Islet of Langerhans (tissue), 1 donor: ENCODE results near the gene ZNF684.
"Not testable (repeated sequence)": the region's sequence is repeated elsewhere in the genome, so short reads cannot be mapped to it uniquely, and the experiment has no call there.

Source experiments
- FAIRE-seq: peaks from one replicate; lab custom pipeline; 2011; peaks lifted over from hg19 to GRCh38; lab: Jason Lieb, UNC

The ZNF684 gene

DNA sequence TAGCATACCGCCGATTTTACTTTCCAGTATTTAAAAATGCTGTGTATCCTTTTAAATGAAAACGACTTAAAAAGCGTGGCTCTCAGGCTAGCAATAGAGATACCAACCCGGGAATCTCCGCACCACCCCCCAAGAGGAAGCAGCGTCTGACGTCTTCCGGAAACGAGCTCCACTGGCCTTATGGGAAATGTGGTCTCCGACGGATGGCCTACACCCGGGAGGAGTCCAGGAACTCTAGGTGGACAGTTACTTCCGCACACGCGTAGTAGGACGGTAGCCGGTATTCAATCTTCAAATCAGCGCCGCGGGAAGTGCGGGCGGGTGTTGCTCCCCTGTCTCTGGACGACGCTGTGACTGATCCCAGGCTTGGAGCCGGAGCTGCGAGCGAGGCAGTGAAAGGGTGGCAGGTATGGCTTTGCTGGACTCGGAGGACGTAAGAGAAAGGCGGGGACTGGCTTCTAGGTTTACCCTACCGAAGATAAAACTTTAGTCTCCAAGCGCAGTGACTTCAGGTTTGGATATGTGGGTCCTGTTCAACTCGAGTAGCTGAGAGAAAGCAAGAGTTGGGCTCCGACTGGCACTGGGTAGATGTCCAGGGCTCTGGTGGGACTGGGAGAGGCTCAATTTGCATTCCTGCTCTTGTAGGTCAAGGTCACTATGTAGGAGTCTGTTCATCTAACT lies at the start of gene ZNF684:
Gene ZNF684 (plus strand): TSS at position 257 of the 681 bp plus-strand sequence. CDS start 1,530 bp downstream, outside the sequence.
- FAIRE-seq = peak; percentile 92

DNA sequence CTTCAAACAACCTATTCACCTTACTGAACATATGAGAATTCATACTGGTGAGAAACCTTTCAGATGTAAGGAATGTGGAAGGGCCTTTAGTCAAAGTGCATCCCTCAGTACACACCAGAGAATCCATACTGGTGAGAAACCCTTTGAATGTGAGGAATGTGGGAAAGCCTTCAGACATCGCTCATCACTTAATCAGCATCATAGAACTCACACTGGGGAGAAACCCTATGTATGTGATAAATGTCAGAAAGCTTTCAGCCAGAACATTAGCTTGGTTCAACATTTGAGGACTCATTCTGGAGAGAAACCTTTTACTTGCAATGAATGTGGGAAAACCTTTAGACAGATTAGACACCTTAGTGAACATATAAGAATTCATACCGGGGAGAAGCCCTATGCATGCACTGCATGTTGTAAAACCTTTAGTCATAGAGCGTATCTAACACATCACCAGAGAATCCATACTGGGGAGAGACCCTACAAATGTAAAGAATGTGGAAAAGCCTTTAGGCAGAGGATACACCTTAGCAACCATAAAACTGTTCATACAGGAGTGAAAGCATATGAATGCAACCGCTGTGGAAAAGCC lies 36.0 kb upstream of the ZNF684 start:
- FAIRE-seq = no peak

DNA sequence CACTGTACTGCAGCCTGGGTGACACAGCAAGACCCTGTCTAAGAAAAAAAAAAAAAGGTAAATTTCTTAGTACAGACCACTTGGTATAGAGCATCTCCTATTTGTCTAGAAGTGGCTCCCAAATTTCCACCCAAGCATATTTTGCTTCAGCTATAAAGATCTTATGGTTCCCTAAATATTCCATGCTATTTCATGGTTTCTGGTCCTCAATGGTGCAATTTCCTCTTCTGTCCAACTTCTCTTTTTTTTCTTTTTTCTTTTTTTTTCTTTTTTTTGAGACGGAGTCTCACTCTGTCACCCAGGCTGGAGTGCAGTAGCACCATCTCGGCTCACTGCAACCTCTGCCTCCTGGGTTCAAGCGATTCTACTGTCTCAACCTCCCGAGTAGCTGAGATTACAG lies 28.8 kb upstream of the ZNF684 start:
- not testable (repeated sequence) for FAIRE-seq

DNA sequence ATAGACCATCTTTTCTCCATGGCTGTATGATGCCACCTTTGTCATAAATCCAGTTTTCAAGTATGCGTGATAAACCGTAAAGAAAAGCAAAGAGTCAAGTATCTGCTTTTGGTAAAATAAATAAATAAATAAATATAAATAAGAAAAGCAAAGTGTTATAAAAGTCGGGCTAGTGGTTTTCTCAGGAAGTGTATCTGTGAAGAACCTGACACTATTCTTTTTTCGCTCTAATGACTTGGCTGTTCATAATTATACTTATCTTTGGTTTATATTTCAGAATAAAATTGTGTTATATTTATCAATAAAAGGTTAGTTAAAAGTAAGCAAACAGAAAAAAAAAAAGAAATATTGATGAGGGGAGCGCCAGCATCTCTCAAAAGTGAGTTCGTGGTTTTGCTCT lies 23.5 kb upstream of the ZNF684 start:
- FAIRE-seq = no peak

DNA sequence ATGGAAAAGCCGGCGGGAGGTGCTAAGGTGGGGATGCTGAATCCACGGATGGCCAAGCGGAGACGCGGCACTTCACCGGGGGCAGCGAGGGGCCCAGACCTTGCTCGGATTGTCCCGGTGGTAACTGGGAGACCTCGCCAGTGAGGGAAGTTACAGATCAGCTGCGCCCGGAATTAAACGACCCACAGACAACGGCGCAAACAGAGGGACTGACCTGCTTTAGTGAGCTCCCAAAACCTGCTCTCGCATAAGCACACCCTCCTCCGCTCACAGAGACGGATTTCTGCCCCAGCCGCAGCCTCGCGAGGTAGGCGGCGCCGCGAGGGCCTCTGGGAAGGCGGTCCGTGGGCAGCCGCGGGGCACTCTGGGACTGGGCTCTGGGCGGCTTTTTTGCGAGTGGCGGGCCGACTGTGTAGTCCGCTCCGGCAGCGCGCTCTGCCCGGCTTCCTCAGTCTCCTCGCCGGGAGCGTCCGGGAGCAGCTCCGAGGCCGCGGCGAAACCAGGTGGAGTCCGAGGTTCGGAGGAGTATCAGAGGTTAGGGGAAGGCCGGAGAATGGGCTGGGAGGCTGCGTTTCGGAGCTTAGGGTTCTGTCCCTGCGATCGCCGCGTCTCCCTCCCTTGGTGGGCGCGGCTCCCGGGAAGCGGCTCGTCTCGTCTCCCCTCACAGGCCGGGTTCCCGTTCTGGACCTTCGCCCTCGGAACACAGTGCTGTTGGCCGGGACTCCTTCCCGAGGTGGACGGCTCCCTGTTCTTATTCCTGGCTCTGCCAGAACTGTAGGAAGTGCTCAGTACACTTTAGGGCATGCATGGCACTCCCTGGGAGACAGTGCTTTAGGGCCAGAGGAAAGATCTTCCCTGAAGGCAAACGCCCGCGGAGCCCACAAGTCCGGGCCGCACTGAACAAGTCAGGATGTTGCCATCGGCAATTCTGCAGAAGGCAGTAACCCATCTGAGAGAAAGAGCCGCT lies 22.8 kb upstream of the ZNF684 start, which contains the start of gene EXO5:
Gene EXO5 (plus strand): TSS at position 393 of the 967 bp plus-strand sequence. CDS start 5,778 bp downstream, outside the sequence.
- no peak for FAIRE-seq

DNA sequence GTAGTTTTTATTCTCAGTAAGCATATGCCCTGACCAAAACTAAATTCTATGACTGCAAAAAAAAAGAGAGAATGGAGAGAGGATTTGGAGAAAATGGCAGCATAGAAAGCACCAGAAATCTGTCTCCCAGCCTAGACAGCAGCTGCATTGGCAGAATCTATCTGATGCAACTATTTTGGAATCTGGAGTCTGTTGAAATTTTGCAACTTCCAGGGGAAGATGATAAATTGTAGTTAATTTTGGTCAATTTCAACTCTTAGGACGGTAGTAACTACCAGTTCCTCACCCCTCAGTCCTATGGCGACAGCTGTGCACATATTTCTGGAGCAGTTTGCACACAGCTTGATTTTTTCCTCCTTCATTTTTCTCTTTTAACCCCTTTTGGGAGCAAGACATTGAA lies 11.9 kb upstream of the ZNF684 start:
- FAIRE-seq = no peak

DNA sequence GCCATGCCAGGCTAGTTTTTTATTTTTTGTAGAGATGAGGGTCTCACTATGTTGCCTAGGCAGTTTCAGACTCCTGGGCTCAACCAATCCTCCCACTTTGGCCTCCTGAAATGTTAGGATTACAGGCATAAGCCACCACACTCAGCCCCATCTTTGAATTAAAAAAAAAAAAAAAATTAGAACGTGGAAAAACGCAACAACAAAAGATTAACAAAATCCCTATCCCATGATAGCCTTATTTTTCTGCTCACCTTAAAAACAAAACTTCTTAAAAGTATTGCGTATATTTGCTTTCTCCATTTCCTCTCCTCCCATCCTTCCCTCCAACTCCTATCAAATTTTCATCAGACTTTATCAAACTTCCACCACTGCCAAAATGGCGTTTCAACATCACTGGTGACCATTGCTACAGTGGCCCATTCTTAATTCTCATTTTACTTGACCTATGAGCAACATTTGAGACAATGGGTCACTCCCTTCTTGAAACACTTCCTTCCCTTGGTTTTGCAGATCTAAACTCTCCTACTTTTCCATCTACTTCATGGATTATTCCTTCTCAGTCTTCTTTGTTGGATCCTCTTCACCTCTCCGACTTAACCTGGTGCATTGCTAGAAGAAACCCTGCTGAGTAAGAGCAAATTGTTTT lies 579 bp upstream of the ZNF684 start:
- FAIRE-seq = no peak

DNA sequence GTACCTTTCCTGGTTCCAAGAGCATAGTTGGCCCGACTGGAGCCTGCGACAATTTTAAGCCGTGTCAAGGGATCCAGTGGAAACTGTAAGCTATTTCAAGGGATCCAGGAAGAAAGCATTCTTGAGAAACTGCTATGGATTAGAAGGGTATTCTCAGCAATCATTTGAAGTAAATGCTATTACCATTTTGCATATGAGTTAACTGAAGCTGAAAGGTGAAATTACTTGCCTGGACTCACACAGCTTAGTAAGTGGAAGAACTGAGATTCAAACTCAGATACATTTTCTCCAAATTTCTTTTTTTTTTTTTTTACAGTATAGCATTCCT lies 589 bp downstream of the ZNF684 start:
- FAIRE-seq = no peak

DNA sequence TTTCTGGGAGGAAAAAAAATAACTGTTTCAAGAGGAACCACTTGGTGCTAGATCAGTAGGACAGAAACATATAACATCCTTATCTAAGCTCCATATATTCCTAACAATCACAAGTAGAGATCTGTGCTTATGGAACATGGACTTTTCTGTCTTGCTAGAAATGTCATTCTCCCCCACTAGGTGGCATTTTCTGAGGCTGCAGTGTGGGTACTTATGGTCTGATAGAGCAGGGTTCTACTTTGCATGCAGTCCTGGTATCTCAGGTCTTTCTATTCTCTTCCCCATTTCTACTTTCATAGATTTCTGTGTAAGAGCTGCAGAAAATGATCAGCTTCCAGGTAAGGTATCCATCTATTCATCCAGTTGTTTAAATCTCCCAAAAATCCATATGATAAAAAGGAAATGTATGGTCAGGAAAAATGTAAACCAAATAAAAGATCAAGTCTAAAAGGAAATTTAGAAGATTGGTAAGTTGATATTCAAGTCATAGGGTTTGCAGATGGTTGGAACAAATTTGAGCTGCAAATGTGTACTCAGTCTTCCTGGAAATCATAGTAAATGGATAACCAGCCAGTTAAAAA lies 1.5 kb downstream of the ZNF684 start:
- FAIRE-seq = no peak

DNA sequence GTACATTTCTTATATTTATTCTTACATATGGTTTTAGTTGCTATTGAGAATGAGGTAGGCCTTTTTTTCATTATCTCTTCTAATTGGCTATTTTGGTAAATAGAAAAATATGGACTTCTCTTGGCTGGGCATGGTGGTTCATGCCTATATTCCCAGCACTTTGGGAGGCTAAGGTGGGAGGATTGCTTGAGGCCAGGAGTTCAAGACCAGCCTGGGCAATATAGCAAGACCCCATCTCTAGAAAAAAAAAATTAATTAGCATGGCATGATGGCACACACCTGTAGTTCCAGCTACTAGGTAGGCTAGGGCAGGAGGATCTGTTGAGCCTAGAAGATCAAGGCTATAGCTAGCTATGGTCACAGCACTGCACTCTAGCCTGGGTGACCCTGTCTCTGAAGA lies 3.2 kb downstream of the ZNF684 start:
- no peak for FAIRE-seq

DNA sequence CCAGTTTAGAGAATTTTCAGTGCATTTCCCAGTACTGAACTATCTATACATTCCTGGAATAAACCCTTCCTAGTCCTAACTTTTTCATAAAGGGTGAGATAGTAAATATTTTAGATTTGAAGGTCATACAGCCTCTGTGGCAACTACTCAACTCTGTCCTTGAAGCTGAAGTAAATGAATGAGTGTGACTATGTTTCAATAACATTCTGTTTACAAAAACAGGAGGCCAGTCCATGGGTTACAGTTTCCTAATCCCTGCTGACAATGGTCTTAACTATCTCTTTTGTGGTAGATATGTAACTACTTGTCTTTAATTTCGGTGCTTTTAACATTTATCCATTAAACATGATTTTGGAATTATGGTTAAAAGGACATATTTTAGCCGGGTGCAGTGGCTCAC lies 4.3 kb downstream of the ZNF684 start:
- no peak for FAIRE-seq

DNA sequence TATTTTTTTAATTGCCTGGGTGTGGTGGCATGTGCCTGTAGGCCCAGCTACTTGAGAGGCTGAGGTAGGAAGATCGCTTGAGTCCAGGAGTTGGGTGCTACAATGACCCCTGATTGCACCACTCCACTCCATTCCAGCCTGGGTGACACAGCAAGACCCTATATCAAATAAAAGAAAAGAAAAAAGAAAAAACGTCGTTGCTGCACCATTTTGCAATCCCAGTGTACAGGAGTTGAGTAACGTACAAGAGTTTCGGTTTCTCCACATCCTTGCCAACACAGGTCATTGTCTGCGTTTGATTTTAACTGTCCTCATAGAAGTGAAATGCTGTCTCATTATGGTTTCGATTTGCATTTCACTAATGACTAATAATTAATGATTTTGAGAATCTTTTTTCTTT lies 7.9 kb downstream of the ZNF684 start:
- FAIRE-seq = no peak

DNA sequence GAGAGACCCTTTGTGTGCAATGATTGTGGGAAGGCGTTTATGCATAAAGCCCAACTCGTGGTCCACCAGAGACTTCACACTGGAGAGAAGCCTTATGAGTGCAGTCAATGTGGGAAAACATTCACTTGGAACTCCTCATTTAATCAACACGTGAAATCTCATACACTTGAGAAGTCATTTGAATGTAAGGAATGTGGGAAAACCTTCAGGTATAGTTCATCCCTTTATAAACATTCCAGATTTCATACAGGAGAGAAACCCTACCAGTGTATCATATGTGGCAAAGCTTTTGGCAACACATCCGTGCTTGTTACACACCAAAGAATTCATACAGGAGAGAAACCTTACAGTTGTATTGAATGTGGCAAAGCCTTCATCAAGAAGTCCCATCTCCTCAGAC lies 15.5 kb downstream of the ZNF684 start:
- FAIRE-seq = no peak

DNA sequence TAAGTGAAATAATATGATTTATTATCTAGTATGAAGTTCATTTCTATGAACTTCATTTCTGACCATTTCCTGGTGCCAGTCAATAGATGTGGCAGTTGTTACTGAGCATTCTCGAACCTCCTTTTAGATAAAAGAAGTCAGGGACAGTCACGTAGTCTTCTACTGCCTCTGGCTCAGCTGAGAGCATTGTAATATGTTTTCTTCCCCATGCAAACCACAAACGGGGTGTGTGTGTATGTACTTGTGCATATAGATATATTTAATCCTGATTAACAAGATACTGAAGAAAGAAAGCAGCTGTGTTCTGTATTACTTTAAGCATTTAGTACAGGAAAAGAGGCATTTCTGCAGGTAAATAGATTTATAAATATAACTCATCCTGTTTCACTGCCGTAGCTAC lies 21.6 kb downstream of the ZNF684 start:
- FAIRE-seq = no peak

DNA sequence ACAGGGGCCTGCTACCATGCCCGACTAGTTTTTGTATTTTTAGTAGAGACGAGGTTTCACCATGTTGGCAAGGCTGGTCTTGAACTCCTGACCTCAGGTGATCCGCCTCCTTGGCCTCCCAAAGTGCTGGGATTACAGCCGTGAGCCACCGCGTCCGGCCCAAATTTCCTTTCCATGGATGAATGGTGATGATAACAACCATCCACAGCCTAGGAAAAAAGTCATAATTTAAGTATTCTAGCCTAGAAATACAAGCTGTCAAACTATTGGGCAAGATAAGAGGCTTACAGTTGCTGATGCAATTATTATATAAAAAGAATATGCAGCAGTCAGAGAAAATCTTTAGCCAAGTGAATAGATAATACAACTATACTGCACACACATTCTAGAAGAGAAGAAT lies 23.4 kb downstream of the ZNF684 start:
- not testable (repeated sequence) for FAIRE-seq

DNA sequence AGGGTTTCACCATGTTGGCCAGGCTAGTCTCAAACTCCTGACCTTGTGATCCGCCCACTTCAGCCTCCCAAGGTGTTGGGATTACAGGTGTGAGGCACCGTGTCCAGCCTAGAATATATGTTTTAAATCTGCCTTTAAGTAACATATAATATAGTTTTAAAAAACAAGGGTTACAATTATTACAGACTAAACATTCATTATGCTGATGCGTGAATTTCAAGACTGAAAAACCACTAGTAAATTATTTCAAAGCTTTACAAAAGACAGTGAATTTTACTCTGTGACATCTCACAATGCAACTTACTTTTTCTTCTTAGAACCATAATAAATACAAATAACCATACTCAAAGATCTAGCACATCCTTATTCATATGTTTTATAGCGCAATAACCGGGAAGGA lies 24.7 kb downstream of the ZNF684 start:
- no peak for FAIRE-seq

DNA sequence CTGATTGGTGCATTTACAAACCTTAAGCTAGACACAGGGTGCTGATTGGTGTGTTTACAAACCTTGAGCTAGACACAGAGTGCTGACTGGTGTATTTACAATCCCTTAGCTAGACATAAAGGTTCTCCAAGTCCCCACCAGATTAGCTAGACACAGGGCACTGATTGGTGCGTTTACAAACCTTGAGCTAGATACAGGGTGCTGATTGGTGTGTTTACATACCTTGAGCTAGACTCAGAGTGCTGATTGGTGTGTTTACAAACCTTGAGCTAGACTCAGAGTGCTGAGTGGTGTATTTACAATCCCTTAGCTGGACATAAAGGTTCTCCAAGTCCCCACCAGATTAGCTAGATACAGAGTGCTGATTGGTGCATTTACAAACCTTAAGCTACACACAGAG lies 26.8 kb downstream of the ZNF684 start:
- not testable (repeated sequence) for FAIRE-seq

DNA sequence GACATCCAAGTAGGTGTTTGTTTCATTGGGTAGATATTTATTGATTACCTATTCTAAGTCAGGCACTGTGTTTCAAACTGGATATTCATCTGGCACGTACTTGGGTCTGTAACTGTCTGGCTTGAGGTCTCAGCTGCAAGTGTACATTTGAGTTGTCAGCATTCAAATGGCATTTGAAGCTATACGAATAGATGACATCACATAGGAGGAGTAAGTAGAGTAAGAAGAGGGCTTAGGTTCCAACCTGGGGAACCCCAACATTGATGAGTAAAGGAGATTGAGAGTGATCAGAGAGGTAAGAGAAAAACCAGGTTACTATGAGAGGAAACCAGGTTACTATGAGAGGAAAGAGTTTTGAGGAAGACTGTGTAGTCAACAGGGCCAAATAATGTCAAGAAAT lies 30.7 kb downstream of the ZNF684 start:
- no peak for FAIRE-seq

DNA sequence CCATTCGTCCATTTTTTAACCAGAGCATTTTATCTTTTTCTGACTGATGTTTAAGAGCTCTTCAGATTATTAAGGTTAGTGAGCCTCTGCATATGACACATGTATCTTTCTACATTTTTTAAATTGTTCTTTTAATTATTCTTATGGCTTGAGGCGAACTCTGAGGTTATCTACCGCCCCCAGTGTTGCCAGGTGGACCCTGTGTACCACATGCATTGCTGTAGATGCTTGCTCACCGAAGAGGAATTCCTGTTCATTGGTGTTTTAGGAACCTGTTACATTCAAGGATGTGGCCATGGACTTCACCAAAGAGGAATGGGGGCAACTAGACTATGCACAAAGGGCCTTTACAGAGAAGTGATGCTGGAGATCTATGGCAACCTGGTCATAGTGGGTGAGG lies 31.8 kb downstream of the ZNF684 start:
- FAIRE-seq = no peak

DNA sequence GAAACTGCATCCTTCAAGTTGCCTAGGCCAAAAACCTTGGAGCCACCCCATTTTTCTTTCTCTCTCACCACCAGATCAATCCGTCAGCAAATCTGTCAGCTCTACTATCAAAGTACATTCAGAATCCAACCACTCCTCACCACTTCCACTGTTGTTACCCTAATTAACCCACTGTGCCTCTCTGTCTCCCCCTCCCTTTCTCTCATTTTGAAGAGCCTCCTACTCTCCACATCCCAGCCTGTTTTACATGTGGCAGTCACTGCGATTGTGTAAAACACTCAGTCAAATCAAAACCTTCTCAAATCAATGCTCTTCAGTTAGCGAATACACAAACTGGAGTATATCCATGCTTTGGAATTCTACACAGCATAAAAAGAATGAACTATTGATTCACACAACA lies 33.1 kb downstream of the ZNF684 start:
- FAIRE-seq = no peak

DNA sequence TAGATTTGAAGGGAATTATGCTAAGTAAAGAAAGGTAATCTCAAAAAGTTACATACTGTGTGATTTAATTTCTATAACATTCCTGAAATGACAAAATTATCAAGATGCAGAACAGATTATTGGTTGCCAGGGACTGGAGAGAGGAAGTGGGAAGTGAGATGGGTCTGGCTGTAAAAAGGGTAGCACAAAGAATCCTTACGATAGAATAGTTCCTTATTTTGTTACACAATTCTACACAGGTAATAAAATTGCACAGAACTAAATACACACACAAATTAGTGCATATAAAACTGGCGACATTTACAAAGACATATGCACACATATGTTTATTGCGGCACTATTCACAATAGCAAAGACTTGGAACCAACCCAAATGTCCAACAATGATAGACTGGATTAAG lies 33.5 kb downstream of the ZNF684 start:
- FAIRE-seq = no peak

DNA sequence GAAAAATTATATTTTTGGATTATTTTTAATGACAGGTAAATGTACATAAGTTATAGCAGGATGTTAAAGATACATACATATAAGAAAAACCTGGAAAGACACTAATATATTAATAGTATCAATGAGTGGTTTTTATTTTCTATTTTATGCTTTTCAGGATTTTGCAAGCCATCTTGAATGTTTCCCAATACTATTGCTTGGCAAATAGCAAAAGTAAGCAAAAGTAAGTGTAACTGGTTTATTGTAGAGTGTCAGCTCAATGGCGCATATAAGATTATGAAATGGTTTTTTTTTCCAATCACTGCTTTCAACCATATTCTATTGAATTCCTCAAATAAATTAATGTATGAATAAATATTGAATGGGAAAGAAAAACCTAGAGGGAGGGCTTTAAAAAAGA lies 36.4 kb downstream of the ZNF684 start:
- no peak for FAIRE-seq
